ENCODE data around the gene MSL2.
"Not testable (repeated sequence)": the region's sequence is repeated elsewhere in the genome, so short reads cannot be mapped to it uniquely, and the experiment has no call there.

The MSL2 gene

DNA sequence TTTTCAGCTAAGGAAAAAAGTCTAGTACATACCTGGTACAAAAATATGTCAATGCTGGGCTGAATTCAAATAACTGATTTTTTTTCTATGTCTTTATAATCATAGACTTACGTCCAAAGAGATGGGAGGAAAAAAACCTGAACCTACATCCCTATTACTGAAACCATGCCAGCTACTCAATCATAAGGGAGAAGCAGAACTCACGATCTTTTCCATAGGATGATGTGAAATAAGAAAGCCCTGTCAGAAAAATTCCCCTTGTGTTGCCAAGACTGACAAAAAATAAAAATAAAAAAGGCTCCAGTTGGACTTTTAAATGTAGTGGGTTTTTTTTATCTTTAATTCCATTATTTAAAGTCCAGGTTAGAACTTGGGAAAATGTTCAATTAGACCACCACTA is 3.3 kb downstream of the MSL2 start:
- DNase-seq = no peak

DNA sequence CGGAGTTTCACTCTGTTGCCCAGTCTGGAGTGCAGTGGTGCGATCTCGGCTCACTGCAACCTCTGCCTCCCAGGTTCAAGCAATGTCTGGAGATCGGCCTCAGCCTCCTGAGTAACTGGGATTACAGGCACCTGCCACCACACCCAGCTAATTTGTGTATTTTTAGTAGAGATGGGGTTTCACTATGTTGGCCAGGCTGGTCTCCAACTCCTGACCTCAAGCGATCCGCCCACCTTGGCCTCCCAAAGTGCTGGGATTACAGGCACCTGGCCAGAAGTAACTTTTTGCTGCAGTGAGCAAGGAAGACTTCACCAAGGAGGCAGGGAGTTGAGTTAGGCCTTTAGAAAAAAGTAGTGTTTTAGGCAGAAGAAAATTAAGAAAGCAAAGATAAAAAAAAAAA is 3.9 kb downstream of the MSL2 start:
- not testable (repeated sequence) for DNase-seq

DNA sequence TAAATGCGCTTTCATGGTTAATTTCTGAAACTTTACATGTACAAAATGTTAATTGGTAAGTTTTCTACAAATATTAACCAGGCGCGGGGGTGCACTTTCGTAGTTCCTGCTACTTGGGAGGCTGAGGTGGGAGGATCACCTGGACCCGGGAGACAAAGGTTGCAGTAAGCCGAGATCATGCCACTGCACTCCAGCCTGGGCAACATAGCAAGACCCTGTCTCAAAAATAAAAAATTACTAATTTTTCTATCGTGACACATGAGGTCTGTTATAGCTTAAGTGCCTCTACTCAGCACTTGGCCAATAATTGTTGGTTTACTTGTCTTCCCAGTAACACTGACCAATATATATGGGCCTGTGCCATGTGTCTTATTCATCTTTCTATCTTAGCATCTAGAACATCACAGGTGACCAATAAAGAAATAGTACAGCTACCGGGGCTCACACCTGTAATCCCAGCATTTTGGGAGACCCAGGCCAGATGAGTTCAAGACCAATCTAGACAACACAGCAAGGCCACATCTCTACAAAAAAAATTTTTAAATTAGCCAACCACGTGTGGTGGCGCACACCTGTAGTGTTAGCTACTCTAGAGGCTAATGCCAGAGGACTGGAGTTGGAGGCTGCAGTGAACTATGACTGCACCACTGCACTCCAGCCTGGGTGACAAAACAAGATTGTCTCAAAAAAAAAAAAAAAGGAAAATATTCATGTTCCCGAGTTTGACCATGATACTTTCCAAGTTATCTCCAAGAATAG is 6.1 kb downstream of the MSL2 start:
- no peak for DNase-seq

DNA sequence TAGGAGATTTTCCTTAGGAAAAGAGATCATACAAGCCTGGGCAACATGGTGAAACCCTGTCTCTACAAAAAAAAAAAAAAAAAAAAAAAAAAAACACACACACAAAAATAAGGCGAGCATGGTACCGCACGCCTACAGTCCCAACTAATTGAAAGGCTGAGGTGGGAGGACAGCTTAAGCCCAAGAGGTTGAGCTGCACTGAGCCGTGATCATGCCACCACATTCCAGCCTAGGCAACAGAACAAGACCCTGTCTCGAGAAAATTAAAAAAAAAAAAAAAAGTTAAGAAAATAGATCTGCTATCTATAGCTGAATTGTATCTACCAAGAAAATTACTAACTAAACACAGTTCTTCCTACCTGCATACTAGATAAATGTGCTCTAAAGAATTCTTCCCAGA is 7.1 kb downstream of the MSL2 start:
- no peak for DNase-seq

DNA sequence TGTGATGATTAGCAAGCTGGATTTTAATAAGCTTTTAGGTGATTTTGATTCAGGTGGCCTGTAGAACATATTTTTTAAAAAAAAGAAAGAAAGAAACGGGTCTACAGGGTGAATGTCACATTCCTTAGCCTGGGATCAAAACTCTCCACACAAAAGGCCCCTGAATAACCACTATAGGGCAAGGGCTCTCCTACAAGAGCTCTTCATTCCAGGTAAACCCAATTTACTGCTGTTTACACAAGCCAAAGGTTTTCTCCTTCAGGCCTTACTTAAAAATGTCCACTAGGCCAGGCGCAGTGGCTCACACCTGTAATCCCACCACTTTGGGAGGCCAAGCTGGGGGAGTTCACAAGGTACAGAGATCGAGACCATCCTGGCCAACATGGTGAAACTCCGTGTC is 8.3 kb downstream of the MSL2 start:
- no peak for DNase-seq

DNA sequence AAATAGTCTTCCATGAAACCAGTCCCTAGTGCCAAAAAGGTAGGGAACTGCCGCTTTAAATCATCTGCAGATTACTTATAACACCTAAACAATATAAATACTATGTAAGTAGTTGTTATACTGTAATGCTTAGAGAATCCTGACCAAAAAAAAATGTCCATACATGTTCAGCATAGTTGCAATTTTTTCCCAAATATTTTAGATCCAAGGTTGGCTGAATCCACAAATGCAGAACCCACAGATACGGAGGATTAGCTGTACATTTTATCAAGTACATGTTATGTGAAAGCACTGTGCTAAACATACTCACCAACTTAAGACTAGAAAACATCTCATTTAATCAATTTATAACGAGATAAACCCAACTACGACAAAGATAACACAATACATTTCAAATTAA is 9.3 kb downstream of the MSL2 start:
- DNase-seq = no peak

DNA sequence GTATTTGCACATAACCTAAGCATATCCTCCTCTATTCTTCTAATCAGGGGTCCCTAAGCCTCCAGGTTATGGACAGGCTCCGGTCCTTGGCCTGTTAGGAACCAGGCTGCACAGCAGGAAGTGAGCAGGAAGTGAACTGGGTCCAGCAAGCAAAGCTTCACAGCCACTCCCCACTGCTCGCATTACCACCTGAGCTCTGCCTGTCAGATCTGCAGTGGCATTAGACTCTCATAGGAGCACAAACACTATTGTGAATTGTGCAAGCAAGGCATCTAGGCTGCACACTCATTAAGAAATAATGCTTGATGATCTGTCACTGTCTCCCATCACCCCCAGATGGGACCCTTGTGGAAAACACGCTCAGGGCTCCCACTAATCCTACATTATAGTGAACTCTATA is 9.8 kb downstream of the MSL2 start:
- DNase-seq = no peak

DNA sequence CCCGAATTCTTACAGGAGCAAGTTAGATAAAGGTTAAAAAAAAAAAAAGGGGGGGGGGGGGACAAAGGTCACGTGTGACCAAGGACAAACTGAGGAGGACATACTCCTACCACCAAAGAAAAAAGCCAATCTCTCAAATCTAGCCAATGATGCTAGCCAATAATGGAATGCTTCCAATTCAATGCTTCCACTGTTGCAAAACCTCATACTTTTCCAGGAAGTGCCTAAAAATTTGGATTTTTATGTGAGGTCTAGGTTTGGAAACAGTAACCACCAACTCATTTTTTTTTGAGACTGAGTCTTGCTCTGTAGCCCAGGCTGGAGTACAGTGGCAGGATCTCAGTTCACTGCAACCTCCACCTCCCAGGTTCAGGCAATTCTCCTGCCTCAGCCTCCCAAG is 11.4 kb downstream of the MSL2 start:
- DNase-seq = no peak

DNA sequence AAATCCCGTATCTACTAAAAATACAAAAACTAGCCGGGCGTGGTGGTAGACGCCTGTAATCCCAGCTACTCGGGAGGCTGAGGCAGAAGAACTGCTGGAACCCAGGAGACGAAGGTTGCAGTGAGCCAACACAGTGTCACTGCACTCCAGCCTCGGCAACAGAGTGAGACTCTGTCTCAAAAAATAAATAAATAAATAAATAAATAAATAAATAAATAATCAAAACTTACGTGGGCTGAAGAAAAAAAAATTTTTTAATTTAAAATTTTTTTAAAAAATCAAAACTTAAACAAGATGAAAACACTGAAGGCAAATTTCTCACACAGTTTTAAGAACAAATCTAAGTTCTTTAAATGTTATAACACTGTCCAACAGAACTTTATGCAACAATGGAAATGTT is 14.4 kb downstream of the MSL2 start:
- no peak for DNase-seq

DNA sequence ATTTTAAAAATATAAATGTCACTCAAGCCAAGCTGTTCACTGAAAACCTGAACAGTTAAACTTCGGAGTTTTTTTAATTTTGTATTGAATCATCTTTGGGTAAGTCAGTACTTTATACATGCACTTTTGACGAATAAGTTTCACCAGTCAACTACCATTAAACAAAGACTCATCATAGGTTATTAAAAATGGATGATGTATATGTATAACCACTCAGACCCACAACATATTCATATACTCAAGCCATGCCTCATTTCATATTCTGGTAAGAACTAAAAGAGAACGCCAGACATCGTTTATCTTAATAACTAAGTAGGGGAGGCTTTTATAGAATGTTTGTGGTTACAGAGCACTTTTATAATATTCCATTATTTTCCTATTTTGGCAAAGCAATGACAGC is 18.3 kb downstream of the MSL2 start:
- no peak for DNase-seq

DNA sequence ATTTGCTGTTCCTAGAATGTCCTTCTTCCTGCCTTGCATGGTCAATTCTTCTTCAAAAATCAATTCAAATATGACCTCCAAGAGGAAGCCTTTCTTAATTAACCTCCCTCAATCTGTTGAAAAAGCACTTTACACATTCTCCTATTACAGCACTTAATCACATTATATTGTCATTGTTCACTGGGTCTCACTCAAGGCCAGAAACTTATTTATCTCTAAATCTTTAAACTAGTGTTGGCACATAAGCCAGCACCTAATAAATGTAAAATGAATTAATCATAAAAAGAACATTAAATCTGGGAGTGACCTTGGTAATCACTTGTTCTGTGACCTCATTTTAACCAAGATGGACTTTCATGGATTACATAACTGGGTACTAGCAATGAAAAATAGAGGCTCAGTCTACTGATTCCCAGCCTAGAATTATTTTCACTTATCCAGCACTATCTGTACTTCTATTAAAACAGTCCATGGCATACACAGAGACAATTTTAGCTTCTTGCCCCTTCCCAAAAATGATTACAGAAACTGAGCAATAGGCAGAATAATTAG is 22.1 kb downstream of the MSL2 start:
- DNase-seq = no peak

DNA sequence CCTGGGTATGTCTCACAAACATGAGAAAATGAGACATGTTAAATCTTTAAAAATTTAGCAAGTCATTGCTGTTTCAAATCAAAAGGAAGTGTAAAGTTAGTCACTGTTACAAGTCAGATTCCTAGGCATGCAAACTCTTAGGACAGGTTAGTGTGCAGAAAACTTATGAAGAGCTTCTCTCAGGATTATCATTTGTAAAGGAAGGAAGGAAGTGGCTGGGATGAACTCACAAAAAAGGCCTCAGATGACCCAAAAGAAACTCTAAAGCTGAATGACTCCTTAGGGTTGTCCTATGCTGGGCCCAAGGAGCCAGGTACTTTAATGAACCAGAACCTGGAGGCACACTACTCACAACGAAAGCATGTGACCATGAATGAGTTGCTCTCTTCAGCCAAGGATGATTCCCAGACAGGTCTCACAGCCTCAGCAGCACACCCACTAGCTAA is 25.0 kb downstream of the MSL2 start:
- DNase-seq = peak; percentile 32 to 34

DNA sequence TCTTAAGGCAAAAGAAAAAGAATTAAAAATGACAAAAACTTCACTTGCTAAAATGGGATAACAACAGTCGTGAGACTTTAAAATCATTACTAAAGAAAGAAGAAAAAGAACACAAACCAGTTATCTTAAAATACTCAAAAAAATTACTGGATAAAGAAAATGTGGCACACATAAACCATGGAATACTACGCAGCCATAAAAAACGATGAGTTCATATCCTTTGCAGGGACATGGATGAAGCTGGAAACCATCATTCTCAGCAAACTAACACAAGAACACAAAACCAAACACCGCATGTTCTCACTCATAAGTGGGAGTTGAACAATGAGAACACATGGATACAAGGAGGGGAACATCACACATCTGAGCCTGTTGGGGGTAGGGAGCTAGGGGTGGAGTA is 27.9 kb downstream of the MSL2 start:
- DNase-seq = not testable (repeated sequence)

DNA sequence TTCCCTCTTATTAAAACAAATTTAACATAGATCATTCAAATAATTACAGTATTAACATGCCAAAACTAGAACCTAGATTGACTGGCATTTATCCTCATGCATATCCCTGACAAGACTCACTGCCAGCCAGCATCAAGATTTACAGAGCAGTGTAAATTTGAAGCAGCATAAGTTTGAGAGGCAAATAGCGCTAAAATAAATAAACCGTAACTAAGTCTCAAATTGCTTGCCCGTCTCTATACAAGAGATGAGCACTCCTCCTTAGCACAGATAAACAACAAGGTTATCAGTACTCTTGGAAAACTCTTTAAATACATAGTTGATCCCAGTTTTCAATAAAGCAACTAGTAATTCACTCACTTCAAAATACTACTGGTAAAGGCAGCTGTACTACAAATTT is 29.6 kb downstream of the MSL2 start:
- DNase-seq = no peak

DNA sequence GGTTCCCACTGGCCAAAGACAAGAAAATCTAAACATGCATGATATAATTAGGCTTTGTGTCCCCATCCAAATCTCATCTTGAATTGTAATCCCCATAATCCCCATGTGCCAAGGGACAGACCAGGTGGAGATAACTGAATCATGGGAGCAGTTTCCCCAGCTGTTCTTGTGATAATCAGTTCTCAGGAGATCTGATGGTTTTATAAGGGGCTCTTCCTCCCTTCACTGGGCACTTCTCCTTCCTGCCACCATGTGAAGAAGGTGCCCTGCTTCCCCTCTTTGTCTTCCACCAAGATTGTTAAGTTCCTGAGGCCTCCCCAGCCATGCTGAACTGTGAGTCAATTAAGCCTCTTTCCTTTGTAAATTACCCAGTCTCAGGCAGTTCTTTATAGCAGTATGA is 32.5 kb downstream of the MSL2 start:
- DNase-seq = not testable (repeated sequence)

DNA sequence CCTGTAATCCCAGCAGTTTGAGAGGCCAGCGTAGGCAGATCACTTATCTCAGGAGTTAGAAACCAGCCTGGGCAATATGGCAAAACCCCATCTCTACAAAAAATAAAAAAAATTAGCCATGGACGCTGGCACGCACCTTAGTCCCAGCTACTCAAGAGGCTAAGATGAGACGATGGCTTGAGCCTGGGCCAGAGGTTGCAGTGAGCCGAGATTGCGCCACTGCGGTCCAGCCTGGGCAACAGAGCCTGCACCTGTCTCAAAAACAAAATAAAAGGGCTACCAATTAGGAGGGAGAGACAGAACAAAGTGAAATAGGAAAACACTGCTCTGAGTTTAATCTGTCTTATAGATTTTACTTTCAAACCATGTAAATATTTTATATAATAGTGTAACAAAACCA is 33.8 kb downstream of the MSL2 start:
- no peak for DNase-seq

DNA sequence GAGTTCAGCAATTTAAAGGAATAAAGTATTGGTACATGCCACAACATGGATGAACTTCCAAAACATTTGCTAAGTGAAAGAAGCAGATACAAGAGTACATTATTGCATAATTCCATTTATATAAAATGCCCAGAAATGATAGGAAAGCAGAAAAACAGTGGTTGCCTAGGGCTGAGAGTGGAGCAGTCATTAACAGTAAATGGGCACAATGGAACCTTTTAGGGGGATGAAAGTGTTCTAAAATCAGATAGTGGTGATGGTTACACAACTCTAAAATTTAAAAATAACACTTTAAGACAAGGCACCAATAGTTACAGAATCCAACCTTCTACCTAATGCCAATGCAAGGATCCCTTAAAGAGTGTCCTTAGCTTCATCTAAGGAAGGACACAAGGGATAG is 34.6 kb downstream of the MSL2 start:
- no peak for DNase-seq

DNA sequence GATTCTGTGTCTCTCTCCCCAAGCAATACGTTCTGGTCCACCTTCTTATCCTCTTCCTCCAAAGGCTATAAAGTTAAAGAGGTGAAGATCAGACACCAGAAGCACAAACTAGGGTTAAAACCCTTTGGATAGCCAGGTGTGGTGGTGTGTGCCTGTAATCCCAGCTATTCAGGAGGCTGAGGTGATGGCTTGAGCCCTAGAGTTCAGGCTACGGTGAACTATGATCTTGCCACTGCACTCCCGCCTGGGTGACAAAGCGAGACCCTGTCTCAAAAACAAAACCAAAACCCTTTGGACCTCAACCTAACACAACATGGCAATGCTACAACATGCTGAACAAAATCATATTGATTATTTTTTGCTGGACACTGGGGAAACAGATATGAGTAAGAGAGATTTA is 43.2 kb downstream of the MSL2 start:
- no peak for DNase-seq

DNA sequence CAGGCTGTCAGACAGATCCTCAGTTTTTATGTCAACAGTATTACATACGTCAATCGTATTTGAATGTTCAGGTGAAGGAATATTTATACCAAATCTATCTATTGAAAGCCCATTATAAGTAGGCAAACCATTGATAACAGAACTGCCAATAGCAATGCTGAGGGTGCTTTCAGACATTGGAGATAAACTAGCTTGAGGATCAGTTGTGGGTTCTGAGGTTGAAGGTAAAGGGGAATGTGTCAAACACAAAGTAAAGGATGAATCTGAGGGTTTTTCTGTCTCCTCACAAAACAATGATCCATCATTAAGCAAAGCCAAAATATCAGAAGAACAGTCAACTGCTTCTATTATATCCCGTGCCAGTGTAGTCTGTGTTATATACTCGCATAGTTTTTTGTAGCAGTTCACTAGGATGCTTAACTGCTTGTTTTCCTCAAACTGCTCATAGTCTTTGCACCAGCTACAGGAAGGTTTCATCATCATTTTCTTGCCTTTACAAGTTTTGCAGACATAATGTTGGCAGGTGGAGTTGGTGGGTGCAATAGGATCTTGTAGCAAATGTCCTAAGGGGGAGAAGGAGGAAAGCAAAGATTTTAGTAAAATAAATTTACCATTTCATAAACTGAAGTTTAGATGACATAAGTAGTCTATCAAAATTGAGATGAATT is 43.8 kb downstream of the MSL2 start:
- no peak for DNase-seq

DNA sequence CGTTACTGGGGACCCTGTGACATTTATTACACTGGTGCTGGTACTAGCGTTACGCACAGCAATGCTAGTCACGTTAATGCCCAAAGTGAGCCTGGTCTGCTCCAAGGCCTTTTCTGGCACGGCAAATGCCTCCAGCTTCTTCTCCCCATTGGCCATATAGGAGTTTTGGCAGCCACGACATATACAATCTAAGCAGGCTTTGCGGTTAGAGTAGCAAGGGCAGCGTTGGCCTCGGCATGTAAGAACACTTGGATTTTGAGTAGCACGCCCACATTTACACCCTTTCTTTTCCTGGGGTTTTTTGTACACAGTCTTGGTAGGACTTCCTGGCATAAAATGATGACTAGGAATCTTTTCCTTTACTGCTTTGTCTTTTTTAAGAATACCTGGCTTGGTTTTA is 44.9 kb downstream of the MSL2 start:
- no peak for DNase-seq

DNA sequence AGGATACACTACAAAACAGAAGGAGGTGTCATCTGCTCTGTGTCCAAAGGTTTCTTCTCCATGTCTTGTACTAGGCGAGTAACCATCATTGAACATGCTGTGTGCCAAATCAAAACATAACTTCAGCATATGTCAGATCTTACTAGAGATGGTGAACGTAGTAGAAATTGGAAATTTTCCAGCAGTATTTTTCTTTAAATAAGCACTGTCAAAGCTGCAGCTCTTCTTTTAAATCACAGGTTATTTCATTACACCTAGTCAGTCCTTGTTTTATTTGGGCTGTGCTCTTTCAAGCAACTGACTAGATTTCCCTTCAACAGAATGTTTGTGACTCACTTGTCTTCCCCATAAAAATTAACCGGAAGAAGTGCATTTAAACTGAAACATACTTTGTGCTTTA is 46.5 kb downstream of the MSL2 start:
- peak in 1 of 2 experiments; percentile 33 for DNase-seq

DNA sequence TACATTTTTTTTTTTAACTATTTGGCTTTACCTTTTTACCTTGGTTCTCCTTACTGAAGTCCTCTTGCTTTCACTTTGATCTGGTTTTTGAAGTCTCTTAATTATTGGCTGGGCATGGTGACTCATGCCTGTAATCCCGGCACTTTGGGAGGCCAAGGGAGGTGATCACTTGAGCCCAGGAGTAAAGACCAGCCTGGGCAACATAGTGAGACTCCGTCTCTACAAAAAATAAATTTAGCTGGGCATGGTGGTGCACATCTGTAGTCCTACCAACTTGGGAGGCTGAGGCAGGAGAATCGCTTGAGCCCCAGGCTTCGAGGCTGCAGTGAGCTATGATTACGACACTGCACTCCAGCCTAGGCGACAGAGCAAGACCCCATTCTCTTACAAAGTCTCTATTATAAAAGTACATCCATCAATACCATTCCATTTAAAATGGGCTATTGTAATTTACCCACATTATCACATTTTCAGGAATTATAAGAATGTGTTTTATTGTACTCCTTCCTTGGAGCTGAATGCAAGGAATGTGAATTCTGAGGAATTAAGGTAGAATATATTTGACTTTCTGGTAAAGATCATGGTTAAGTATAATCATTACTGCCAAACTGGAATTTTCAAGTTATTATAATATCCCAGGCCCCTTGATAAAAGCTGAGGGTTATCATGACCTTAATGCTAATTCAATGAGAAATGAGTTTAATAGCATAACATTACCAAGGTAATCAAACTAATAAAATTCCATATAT is 49.0 kb downstream of the MSL2 start:
- DNase-seq = peak in 1 of 2 experiments; percentile 22

DNA sequence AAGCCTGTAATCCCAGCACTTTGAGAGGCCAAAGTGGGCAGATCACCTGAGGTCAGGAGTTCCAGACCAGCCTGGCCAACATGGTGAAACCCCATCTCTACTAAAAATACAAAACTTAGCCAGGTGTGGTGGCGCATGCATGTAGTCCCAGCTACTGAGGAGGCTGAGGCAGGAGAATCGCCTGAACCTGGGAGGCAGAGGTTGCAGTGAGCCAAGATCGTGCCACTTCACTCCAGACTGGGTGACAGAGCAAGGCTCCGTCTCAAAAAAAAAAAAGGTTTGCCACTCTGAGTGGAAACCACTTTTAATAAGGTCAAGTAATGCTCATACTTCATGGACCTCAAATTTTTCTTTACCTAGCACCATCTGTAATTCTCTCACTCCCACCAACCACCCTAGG is 51.7 kb downstream of the MSL2 start:
- DNase-seq = not testable (repeated sequence)

DNA sequence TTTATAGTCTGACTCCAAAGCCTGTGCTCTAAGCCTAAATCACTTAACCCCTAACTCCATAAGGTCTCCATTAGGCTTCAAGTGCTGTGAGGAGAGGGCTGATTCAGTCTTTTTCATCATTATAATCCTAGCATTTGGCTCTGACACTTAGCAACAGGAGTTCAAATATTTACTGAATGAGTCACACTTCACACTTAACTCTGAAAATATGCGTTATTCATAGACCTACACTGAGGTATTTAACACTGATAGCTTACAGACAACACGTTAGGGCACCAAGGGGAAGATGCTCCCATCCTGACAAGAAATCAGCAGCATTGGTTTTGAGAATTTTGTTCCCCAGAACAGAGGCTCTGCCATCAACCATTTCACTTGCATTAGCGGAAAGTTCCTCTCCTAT is 53.5 kb downstream of the MSL2 start:
- peak; percentile 78 to 97 for DNase-seq

Data from SW 1271 (cell line).